HG02623 (cell line): ENCODE data around the gene GRIA2.

Source experiments
- ATAC-seq: cut with Tn5 transposase; IDR thresholded peaks from one replicate; pipeline ENCODE4 v1.9.1; 2021; ENCODE audit warnings: moderate library complexity; ENCODE audit not compliant: unreplicated experiment

The GRIA2 gene

DNA sequence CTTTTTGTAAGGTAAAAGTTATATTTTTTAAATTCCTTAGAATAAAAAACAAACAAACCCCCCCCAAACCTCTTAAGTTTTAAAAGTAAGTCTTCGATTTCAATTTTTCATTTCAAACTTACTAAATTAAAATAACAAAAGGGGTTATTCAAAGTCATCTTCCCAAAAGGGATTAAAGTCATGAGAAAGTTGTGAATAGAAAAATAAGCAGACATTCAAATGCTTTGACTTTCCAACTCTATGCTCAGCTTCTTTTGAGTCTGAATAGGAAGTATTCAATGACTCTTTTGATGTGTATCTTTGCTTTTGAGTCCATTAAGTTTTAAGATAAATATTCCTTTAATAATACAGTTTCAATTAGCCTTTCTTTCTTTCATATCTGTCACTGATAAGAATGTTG lies 138.3 kb downstream of the GRIA2 start:
- ATAC-seq = no peak

DNA sequence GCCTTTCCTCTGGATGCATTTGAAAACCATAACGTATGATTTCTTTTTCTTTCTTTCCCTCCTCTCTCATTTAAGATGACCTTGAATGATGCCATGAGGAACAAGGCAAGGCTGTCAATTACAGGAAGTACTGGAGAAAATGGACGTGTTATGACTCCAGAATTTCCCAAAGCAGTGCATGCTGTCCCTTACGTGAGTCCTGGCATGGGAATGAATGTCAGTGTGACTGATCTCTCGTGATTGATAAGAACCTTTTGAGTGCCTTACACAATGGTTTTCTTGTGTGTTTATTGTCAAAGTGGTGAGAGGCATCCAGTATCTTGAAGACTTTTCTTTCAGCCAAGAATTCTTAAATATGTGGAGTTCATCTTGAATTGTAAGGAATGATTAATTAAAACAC lies 142.8 kb downstream of the GRIA2 start:
- no peak for ATAC-seq

DNA sequence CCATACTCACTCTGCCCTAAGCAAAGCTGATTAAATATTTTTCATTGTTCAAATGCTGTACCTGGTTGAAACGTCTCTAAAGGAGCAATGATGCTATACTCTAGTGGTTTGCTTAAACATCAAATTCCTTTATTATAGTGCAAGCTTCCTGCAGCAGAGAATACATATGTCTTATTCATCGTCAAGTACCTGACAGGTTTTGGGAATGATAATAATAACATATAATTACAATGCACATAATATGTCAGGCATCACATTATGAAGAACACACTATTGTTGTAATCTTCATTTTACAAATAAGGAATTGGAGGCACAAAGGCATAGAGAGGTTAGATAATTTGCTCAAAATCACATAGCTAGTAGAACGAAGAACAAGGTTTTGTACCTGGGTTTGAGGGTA lies 151.6 kb downstream of the GRIA2 start:
- ATAC-seq = no peak

DNA sequence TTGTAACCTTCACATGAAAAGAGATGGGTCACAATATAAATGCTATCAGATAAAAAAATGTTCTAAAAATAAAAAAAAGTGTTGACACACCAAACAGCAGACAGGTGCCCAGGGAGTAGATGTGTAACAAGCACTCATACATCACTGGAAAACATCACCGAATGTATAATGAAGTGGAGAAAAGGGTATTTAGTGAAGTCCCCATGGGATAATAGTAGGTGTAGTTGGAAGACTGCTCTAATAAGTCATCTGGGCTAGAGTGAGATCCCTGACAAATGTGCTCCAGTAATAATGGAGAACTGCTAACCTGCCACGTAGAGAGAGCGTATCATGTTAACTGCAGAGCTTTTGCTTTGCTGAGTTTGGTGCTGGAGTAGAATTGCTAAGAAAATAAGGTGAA lies 152.0 kb downstream of the GRIA2 start:
- no peak for ATAC-seq

DNA sequence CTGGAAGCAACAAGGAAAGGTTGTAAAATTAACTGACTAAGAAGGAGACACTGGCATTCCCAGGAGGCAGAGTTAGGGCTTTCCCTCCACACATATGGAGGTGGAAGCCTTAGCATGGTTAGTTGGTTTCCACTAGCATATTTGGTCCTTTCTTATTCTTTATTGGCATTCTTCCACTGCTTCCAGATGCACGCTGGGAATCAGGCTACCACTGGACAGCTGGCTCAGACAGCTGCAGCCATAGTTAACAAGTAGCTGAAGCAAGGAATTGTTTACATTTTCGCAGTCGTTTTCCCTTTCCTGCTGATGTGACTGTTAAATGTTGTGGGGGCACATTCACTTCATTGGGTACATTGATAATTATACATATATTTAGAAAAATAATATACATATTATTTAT lies 169.2 kb downstream of the GRIA2 start:
- ATAC-seq = no peak

DNA sequence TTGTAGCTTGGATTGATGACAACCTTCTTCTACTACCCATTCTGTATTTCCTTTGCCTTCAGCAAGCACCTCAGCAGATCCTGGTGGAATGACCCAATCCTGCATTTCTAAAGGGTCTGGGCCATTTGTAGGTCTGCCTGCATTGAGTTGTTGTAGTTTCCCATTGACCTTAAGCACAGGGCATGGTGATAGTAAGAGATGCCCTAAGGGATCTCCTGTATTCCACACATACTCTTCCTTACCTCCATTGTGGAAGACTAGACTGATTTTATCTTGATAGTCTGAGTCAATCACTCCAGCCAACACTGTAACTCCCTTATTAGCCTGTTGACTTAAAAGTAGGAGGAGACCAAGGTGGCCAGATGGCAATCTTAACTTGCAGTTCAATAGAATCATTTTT lies 184.5 kb downstream of the GRIA2 start:
- ATAC-seq = no peak
